ENCODE data around the gene CGREF1. TPM values are rescaled to one million over a fixed set of nuclear protein-coding genes. Genes with fewer than 3 reads are reported as not detected.
"Not testable (repeated sequence)": the region's sequence is repeated elsewhere in the genome, so short reads cannot be mapped to it uniquely, and the experiment has no call there.

The CGREF1 gene
- polyA plus RNA-seq, 1 donor from 2014 or later: 24.5 TPM

- H3K36me3 ChIP-seq (ENCODE audit: insufficient read depth, low read length): no peaks in the 10 kb centered on the region
- no peaks in the 10 kb centered on the region for H3F3A ChIP-seq (ENCODE audit: insufficient read depth, low read length, poor library complexity, severe bottlenecking)
- H3K9ac ChIP-seq (ENCODE audit: low read length): peak overlapping the region; percentile 60
- H3K4me3 ChIP-seq (ENCODE audit: low read length): peak overlapping the region; percentile 83
- peak overlapping the region; percentile 65 for H3K4me2 ChIP-seq (ENCODE audit: low read length)
- H3K9me3 ChIP-seq (ENCODE audit: low read length): no peaks in the 10 kb centered on the region
- peak overlapping the region; percentile 60 for H2AFZ ChIP-seq (ENCODE audit: low read depth, low read length)
- no peaks in the 10 kb centered on the region for H4K20me1 ChIP-seq (ENCODE audit: insufficient read depth)
- TF ChIP-seq EZH2 (IDR thresholded peaks at IDR 0.05; ENCODE audit: borderline replicate concordance, insufficient read depth, low read length, poor library complexity, severe bottlenecking) (no peak), REST (IDR thresholded peaks at IDR 0.05; ENCODE audit: borderline replicate concordance) (no peak), TAF1 (IDR thresholded peaks at IDR 0.05; ENCODE audit: low read depth) (no peak), CTCF (IDR thresholded peaks at IDR 0.05; ENCODE audit: poor library complexity, severe bottlenecking) (no peak), MXI1 (conservative IDR thresholded peaks at IDR 0.05; ENCODE audit: poor library complexity, severe bottlenecking) (no peak), POLR2AphosphoS5 (IDR thresholded peaks at IDR 0.05) (no peak), RAD21 (conservative IDR thresholded peaks at IDR 0.05) (no peak), SMC3 (conservative IDR thresholded peaks at IDR 0.05; ENCODE audit: poor library complexity) (no peak), EP300 (conservative IDR thresholded peaks at IDR 0.05; ENCODE audit: poor library complexity, severe bottlenecking) (no peak)
- H3K27me3 ChIP-seq (ENCODE audit: insufficient read depth, low read depth, low read length): peaks cover 23% of the 10 kb centered on the region
- no peaks in the 10 kb centered on the region for H3K9me2 ChIP-seq (ENCODE audit: insufficient read depth, low read length)
- no peaks in the 10 kb centered on the region for H3K79me2 ChIP-seq (replicated peaks; ENCODE audit: insufficient read depth, low read length)
- no peak overlapping the region for H3K27ac ChIP-seq (ENCODE audit: low read length)
These were observed 868 bp downstream of the CGREF1 start for GRCh38 chr2:27117995-27118524.

GRCh38 chr2:27115519-27115918 lies 3.4 kb downstream of the CGREF1 start:
- Histone ChIP-seq H3K4me3 (ENCODE audit: low read length) (no peak overlapping the region), H3K4me2 (ENCODE audit: low read length) (no peak overlapping the region), H2AFZ (ENCODE audit: low read depth, low read length) (no peak overlapping the region), H3K9me3 (ENCODE audit: low read length) (no peaks in the 10 kb centered on the region), H3K36me3 (ENCODE audit: insufficient read depth, low read length) (no peaks in the 10 kb centered on the region), H3K79me2 (replicated peaks; ENCODE audit: insufficient read depth, low read length) (no peaks in the 10 kb centered on the region), H3K27me3 (ENCODE audit: insufficient read depth, low read depth, low read length) (peaks cover 19% of the 10 kb centered on the region), H3K9me2 (ENCODE audit: insufficient read depth, low read length) (no peaks in the 10 kb centered on the region), H4K20me1 (ENCODE audit: insufficient read depth) (no peaks in the 10 kb centered on the region), H3K9ac (ENCODE audit: low read length) (no peak overlapping the region), H3F3A (ENCODE audit: insufficient read depth, low read length, poor library complexity, severe bottlenecking) (no peaks in the 10 kb centered on the region), H3K27ac (ENCODE audit: low read length) (no peak overlapping the region)
- TF ChIP-seq EZH2 (IDR thresholded peaks at IDR 0.05; ENCODE audit: borderline replicate concordance, insufficient read depth, low read length, poor library complexity, severe bottlenecking) (no peak), EP300 (conservative IDR thresholded peaks at IDR 0.05; ENCODE audit: poor library complexity, severe bottlenecking) (no peak), MXI1 (conservative IDR thresholded peaks at IDR 0.05; ENCODE audit: poor library complexity, severe bottlenecking) (no peak), TAF1 (IDR thresholded peaks at IDR 0.05; ENCODE audit: low read depth) (no peak), REST (IDR thresholded peaks at IDR 0.05; ENCODE audit: borderline replicate concordance) (no peak), CTCF (IDR thresholded peaks at IDR 0.05; ENCODE audit: poor library complexity, severe bottlenecking) (no peak), SMC3 (conservative IDR thresholded peaks at IDR 0.05; ENCODE audit: poor library complexity) (no peak), RAD21 (conservative IDR thresholded peaks at IDR 0.05) (no peak)

GRCh38 chr2:27111392-27112078 lies 7.4 kb downstream of the CGREF1 start:
- not testable (repeated sequence) for H3K27ac ChIP-seq (ENCODE audit: low read length); H3K9me2 ChIP-seq (ENCODE audit: insufficient read depth, low read length); H3K4me3 ChIP-seq (ENCODE audit: low read length); H3K4me2 ChIP-seq (ENCODE audit: low read length); H4K20me1 ChIP-seq (ENCODE audit: insufficient read depth); H3K9ac ChIP-seq (ENCODE audit: low read length); H3F3A ChIP-seq (ENCODE audit: insufficient read depth, low read length, poor library complexity, severe bottlenecking); H3K9me3 ChIP-seq (ENCODE audit: low read length); H2AFZ ChIP-seq (ENCODE audit: low read depth, low read length); H3K36me3 ChIP-seq (ENCODE audit: insufficient read depth, low read length); H3K27me3 ChIP-seq (ENCODE audit: insufficient read depth, low read depth, low read length); H3K79me2 ChIP-seq (replicated peaks; ENCODE audit: insufficient read depth, low read length)
